HK-2 (cell line): ENCODE results near the gene SLC30A9.

Experiments used
- DNase-seq: peaks from one replicate; pipeline ENCODE4 v3.0.0-alpha.2; 2018; ENCODE audit not compliant: unreplicated experiment

Gene SLC30A9

DNA sequence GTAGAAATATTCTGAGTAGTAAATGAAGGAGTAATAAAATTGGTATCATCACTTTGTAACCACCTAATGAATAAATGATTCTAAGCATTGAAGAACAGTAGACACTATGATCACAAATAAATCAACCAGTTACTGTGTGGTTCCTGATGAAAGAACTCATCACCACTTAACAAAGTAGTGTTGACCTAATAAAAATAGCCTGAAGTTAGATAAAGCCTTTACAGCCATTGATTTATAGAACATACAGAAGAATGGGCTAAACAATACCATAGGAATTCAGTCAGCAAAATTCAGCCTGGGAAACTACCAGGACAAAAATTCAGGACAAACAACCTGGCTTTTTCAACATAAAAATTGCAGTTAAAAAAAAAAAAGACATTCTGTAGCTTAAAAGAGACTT is 9.0 kb downstream of the SLC30A9 start:
- DNase-seq, result no peak

GRCh38 chr4:42008011-42008786 is 17.9 kb downstream of the SLC30A9 start:
- no peak for DNase-seq

DNA sequence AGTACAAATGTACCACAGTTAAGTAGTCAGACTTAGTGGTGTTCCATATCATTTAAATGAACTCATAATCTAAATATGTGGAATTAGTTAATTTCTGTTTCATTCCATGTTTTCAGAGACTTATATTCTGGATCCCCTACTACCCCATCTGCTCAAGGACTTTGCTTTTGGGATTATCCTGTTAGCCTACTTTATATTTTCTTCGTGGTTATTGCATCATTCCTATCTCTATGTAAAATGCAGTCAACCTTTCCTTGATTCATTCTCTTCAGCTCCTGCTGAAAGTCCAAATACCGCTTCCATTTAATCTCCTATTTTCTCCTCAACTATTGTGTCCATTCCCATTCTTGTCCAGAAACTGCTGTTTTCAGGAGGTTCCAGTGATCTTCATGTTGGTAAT is 25.1 kb downstream of the SLC30A9 start:
- DNase-seq, result no peak

- no peak for DNase-seq
These were observed 28.1 kb downstream of the SLC30A9 start for GRCh38 chr4:42018451-42018850.

DNA sequence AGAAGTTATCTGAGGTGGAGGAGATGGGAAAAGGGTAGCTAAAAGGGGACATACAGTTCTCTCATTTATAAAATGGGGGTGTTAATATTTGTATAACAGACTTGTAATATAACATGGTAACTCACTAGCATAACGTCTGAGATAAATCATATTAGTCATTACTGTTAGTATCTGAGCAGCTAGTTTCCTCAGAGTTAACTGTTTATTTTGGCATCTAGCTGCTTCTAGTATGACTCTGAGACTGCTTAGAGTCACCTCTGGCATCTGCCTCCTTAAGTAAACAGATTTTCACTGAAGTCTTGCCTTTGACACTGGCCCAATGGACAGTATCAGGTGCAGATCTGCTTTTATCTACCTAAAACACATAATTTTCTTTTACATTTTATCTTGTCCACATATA is 58.1 kb downstream of the SLC30A9 start:
- no peak for DNase-seq

- DNase-seq, result no peak
These were observed 60.4 kb downstream of the SLC30A9 start for GRCh38 chr4:42050516-42051249.

DNA sequence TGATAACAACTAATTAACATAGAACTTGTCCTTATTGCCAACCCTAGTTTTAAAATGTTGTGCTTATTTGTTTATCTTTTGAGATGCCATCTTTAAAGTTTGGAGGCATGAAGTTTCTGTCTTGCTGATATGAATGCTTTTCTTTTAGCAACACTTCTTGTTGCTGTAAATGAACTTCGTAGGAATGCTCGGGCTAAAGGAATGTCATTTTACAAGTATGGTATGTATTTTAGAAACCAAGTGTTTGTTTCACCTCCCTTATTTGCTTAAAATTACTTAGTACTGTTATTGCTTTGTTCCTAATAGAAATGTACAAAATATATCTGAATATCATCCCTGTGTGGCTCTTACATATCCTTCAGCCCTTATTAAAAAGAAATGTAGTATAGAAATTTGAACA is 76.1 kb downstream of the SLC30A9 start:
- DNase-seq, result no peak

- DNase-seq, result no peak
These were observed 76.9 kb downstream of the SLC30A9 start for GRCh38 chr4:42067264-42067663.

- DNase-seq, result no peak
These were observed 80.1 kb downstream of the SLC30A9 start for GRCh38 chr4:42070463-42070862.

GRCh38 chr4:42074294-42074693 is 84.0 kb downstream of the SLC30A9 start:
- DNase-seq, result no peak

DNA sequence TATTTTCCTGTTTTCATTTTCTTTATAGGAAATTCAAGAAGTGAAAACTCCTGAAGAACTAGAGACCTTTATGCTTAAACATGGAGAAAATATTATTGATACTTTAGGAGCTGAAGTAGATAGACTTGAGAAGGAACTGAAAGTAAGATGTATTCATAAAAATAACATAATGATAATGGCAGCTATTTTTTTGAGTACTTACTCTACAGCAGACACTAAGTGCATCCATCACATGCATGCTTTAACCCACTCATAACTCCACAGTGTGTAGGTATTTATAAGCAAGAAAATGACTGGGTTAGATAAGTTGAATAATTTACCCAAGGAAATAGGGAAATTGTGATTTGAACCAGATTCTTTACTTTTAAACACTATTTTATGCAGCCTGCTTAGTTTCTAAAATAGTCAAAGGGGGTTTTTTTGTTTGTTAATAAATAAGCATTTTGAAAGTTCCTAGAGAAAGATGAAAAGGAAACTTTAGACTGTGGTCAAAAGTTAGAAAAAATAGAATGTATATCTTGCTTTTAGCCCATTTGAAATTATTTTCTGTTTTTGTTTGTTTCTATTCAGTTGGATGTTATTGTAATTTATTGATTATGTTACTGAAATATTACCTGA is 88.0 kb downstream of the SLC30A9 start:
- no peak for DNase-seq

GRCh38 chr4:42080306-42080705 is 90.0 kb downstream of the SLC30A9 start:
- DNase-seq, result no peak

DNA sequence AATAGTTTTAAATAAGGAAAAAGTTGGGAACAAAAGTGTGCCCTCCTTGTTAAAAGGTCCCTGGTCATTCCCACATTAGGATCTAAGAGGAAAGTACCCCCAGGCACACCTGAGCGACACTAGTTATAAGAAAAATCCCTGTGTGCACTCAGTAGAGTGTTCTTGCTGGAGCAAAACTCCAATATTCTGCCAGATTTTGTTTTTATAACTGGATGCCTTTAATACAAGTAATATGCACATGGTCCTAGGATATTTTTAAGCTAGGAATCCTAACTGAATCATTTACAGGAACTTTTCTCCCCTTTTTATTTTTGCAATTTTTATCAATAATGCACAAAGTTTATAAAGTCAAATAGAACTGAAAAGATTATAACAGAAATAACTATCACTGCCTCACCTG is 93.5 kb downstream of the SLC30A9 start:
- no peak for DNase-seq

GRCh38 chr4:42088386-42088785 is 98.1 kb downstream of the SLC30A9 start:
- no peak for DNase-seq

DNA sequence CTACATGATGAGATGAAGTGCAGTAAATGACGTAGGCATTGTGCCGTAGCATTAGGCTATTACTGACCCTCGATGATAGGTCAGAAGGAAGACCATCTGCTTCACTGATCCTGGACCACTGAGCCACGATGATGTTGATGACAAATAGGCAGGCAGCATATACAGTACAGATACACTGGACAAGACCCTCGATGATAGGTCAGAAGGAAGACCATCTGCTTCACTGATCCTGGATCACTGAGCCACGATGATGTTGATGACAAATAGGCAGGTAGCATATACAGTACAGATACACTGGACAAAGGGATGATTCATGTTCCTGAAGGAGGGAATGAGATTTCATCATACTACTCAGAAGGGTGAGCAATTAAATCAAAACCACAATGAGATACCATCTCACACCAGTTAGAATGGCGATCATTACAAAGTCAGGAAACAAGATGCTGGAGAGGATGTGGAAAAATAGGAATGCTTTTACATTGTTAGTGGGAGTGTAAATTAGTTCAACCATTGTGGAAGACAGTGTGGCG is 111.2 kb downstream of the SLC30A9 start:
- DNase-seq, result no peak

- no peak for DNase-seq
These were observed 114.2 kb downstream of the SLC30A9 start for GRCh38 chr4:42104521-42104920.

DNA sequence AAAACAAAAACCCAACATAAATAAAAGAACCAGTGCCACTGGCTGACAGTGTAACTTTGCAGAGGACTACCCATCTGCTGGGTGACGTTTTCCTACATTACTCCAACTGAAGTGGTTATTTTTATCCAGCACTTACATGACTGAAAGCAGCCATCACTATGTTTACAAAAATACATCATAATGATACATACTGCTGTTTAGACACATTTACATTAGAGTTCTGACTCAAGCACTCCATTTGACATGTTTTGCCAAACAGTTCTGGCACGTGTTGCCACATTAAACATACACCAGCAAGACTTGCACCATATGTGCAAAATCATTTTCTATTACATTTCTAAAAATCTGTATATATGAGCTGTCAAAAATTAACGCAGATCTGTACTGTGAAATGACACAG is 122.5 kb downstream of the SLC30A9 start:
- DNase-seq, result no peak

DNA sequence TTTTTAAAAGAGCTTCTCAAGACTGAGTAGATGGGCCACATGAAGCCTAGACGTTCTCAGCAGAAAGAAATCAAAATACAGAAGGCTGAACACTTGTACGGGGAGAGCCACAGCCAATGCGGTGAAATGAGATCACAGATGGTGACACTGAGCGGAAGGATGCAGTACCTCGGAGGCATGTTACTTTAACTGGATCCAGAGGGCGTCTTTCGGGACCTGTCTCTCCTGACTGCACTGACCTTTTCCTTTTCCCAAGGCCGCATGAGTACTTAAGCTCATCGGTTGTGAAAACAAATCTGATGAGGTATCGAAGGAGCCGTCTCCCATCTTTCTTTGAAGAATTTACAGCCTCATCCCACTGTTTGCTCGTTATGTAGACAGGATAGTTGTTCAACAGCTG is 129.6 kb downstream of the SLC30A9 start:
- no peak for DNase-seq

DNA sequence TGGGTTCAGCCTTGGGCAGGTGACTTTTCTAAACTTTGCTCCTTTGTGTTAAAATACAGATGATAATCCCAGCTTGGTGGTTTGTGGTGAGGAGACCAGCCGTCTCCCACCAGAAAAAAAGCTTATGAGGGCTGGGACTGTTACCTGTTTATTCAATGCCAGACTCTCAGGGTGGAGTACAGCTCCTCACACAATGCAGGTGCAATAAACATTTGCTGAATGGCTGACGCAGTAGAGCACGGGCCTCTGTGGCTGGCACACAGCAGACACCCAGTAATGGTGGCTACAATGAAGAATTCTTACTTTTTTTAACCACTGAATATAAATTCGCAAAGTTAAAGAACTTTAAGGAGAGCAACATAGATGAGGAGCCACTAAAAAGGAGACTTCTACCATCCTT is 131.9 kb downstream of the SLC30A9 start:
- no peak for DNase-seq

- no peak for DNase-seq
These were observed 132.8 kb downstream of the SLC30A9 start for GRCh38 chr4:42123071-42123644.

DNA sequence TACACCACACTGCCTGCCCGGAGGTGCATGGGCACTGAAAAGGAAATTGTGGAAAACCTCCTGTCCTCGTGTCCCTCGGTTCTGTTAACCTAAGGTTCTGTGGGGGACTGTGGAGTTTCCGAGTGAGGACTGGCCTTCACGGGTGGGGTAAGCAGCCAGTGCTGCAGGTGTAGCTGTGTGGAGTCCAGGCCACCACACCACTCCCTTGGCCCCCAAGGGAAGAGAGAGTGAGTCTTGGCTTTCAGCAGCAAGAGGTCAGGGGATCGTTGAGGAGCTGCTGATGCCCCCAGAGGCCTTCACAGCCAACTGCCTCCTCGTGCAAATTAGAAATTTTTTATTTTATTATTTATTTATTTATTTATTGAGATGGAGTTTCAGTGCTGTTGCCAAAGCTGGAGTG is 141.8 kb downstream of the SLC30A9 start:
- DNase-seq, result no peak

DNA sequence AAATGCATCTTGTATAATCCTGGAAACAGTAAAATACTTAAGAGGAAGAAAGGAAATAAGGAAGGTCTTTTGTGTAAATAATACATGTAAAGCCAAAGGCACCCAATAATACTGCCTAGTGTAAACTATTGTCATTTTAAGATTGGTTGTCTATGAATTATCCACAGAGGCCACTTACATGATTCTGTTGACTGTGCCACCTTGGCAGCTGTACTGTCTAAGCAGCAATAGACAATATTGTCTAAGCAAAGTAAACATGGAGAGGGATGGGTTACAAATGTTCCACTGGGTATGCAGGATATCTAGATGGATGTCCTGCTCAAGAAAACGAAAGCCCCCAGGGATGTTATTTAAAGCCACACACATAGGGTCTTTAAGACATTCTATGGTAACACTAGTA is 142.7 kb downstream of the SLC30A9 start:
- no peak for DNase-seq
